Mesodermal cell (in vitro differentiated cells): Measurements from ENCODE around the gene FBXO34.

ENCODE experiments used
- H3K27ac ChIP-seq: 2 replicates; pipeline ENCODE4 v1.7.0; 2013; ENCODE audit warnings: mild to moderate bottlenecking, low read depth, low read length, moderate library complexity; ENCODE audit not compliant: severe bottlenecking
- H3K36me3 ChIP-seq: 2 replicates; pipeline ENCODE4 v1.7.1; 2013; ENCODE audit warnings: mild to moderate bottlenecking, low read length, moderate library complexity; ENCODE audit not compliant: control insufficient read depth, insufficient read depth
- H3K4me1 ChIP-seq: one replicate; pipeline ENCODE4 v1.7.1; 2013; ENCODE audit warnings: mild to moderate bottlenecking, low read length; ENCODE audit not compliant: insufficient read depth, control insufficient read depth, poor library complexity, severe bottlenecking
- H3K4me3 ChIP-seq: 2 replicates; pipeline ENCODE4 v1.7.0; 2013; ENCODE audit warnings: low read length, control low read depth, mild to moderate bottlenecking; ENCODE audit not compliant: insufficient read depth, poor library complexity, severe bottlenecking; ENCODE audit errors: extremely low read depth
- H3K9me3 ChIP-seq: 2 replicates; pipeline ENCODE4 v1.7.1; 2013; ENCODE audit warnings: mild to moderate bottlenecking, low read length, moderate library complexity; ENCODE audit not compliant: control insufficient read depth
- WGBS, 2 experiments: methylation state at CpG; one replicate each; pipeline ENCODE4 v1.1.5; 2013; ENCODE audit warnings: missing lambda C conversion rate in 2 of 2; ENCODE audit not compliant: insufficient coverage in 2 of 2; 5-methylcytosine and 5-hydroxymethylcytosine counted together

The FBXO34 gene

GRCh38 chr14:55291480-55292081, 20.4 kb downstream of the FBXO34 start:
- Histone ChIP-seq H3K9me3 (no peaks in the 10 kb centered on the region), H3K27ac (no peak overlapping the region), H3K4me3 (no peak overlapping the region), H3K36me3 (no peaks in the 10 kb centered on the region), H3K4me1 (no peaks in the 10 kb centered on the region)
- 86% methylated on average over 1 of the region's 3 CpGs; no CpG with 5 or more reads in 1 of the 2 experiments for WGBS, 2 experiments

GRCh38 chr14:55294603-55295002, 23.4 kb downstream of the FBXO34 start:
- WGBS, 2 experiments = no CpG with 5 or more reads among the region's 3 CpGs

GRCh38 chr14:55297611-55298499, 26.6 kb downstream of the FBXO34 start:
- no peak overlapping the region for H3K27ac ChIP-seq
- H3K36me3 ChIP-seq = peaks cover 14% of the 10 kb centered on the region
- H3K4me1 ChIP-seq = peaks cover 14% of the 10 kb centered on the region
- H3K4me3 ChIP-seq = no peak overlapping the region
- 88% methylated on average over 3 of the region's 6 CpGs; no CpG with 5 or more reads in 1 of the 2 experiments for WGBS, 2 experiments
- no peaks in the 10 kb centered on the region for H3K9me3 ChIP-seq

More at GRCh38 chr14:55294603-55295002, 23.4 kb downstream of the FBXO34 start:
- Histone ChIP-seq H3K4me1 (no peaks in the 10 kb centered on the region), H3K9me3 (no peaks in the 10 kb centered on the region), H3K4me3 (no peak overlapping the region), H3K36me3 (peaks cover 14% of the 10 kb centered on the region), H3K27ac (no peak overlapping the region)

GRCh38 chr14:55298500-55298822, 27.2 kb downstream of the FBXO34 start:
- Histone ChIP-seq H3K4me1 (peaks cover 15% of the 10 kb centered on the region), H3K27ac (no peak overlapping the region), H3K9me3 (no peaks in the 10 kb centered on the region), H3K4me3 (no peak overlapping the region), H3K36me3 (peaks cover 14% of the 10 kb centered on the region)
- WGBS, 2 experiments = 97 to 98% methylated on average over 18 to 22 of the region's 22 CpGs

- no peaks in the 10 kb centered on the region for H3K9me3 ChIP-seq
- no peak overlapping the region for H3K27ac ChIP-seq
- peaks cover 14% of the 10 kb centered on the region for H3K36me3 ChIP-seq
- no peak overlapping the region for H3K4me3 ChIP-seq
- H3K4me1 ChIP-seq = peaks cover 15% of the 10 kb centered on the region
- 77 to 85% methylated on average over 1 of the region's 1 CpG for WGBS, 2 experiments
Observed at GRCh38 chr14:55301437-55302121, 30.4 kb downstream of the FBXO34 start.

- 89 to 100% methylated on average over 1 to 2 of the region's 5 CpGs for WGBS, 2 experiments
- no peak overlapping the region for H3K27ac ChIP-seq
Observed at GRCh38 chr14:55302367-55303124, 31.3 kb downstream of the FBXO34 start.

GRCh38 chr14:55303125-55303499, 31.9 kb downstream of the FBXO34 start:
- Histone ChIP-seq H3K9me3 (no peaks in the 10 kb centered on the region), H3K36me3 (peaks cover 9% of the 10 kb centered on the region), H3K4me3 (no peak overlapping the region), H3K27ac (no peak overlapping the region), H3K4me1 (peaks cover 15% of the 10 kb centered on the region)

More at GRCh38 chr14:55302367-55303124, 31.3 kb downstream of the FBXO34 start:
- H3K36me3 ChIP-seq = peaks cover 14% of the 10 kb centered on the region
- H3K4me3 ChIP-seq = no peak overlapping the region
- H3K9me3 ChIP-seq = no peaks in the 10 kb centered on the region
- H3K4me1 ChIP-seq = peaks cover 15% of the 10 kb centered on the region

GRCh38 chr14:55303691-55304145, 32.5 kb downstream of the FBXO34 start:
- 79 to 80% methylated on average over 1 of the region's 2 CpGs for WGBS, 2 experiments
- no peaks in the 10 kb centered on the region for H3K9me3 ChIP-seq
- peaks cover 15% of the 10 kb centered on the region for H3K4me1 ChIP-seq
- peaks cover 3% of the 10 kb centered on the region for H3K36me3 ChIP-seq
- no peak overlapping the region for H3K4me3 ChIP-seq
- no peak overlapping the region for H3K27ac ChIP-seq

GRCh38 chr14:55306938-55307589, 35.8 kb downstream of the FBXO34 start:
- H3K36me3 ChIP-seq = peaks cover 14% of the 10 kb centered on the region
- H3K4me3 ChIP-seq = no peak overlapping the region
- no peak overlapping the region for H3K27ac ChIP-seq
- peaks cover 8% of the 10 kb centered on the region for H3K4me1 ChIP-seq
- WGBS, 2 experiments = 46 to 63% methylated on average over 3 of the region's 5 CpGs
- peaks cover 15% of the 10 kb centered on the region for H3K9me3 ChIP-seq

GRCh38 chr14:55309154-55309553, 37.9 kb downstream of the FBXO34 start:
- H3K4me3 ChIP-seq = no peak overlapping the region
- H3K27ac ChIP-seq = no peak overlapping the region
- H3K9me3 ChIP-seq = peaks cover 32% of the 10 kb centered on the region
- WGBS, 2 experiments = 96 to 100% methylated on average over 1 to 2 of the region's 2 CpGs
- H3K36me3 ChIP-seq = peaks cover 32% of the 10 kb centered on the region
- H3K4me1 ChIP-seq = no peaks in the 10 kb centered on the region
